ENCODE results near the gene STMND1.

GRCh38 chr6:17061097-17061496, 40.8 kb upstream of the STMND1 start:
- no peak for TF ChIP-seq EP300 (IDR thresholded peaks at IDR 0.05)
- no peak for TF ChIP-seq CTCF (IDR thresholded peaks at IDR 0.05)

Measured in suprapubic skin (tissue), 3 donors.